GM13976 (cell line): ENCODE data around the gene MDH1B.

Experiments used
- DNase-seq: peaks from one replicate; pipeline ENCODE4 v3.0.0; 2012; ENCODE audit warnings: low spot score
- in situ Hi-C: fragments of 300-500 bp; cut with MboI; formaldehyde crosslinking; loops from one replicate; pipeline ENCODE4 v1.12.0; 2022; ENCODE audit warnings: low sequenced_read_pairs, mixed read lengths, inconsistent platforms; ENCODE audit not compliant: unreplicated experiment
- TF ChIP-seq, protein P1 (sequence below): IDR thresholded peaks from 2 replicates; pipeline ENCODE4 v1.5.1; 2012; ENCODE audit warnings: borderline replicate concordance, mild to moderate bottlenecking; ENCODE audit not compliant: insufficient read depth; ENCODE audit errors: extremely low read depth, missing control alignments, control extremely low read depth

Gene MDH1B

DNA sequence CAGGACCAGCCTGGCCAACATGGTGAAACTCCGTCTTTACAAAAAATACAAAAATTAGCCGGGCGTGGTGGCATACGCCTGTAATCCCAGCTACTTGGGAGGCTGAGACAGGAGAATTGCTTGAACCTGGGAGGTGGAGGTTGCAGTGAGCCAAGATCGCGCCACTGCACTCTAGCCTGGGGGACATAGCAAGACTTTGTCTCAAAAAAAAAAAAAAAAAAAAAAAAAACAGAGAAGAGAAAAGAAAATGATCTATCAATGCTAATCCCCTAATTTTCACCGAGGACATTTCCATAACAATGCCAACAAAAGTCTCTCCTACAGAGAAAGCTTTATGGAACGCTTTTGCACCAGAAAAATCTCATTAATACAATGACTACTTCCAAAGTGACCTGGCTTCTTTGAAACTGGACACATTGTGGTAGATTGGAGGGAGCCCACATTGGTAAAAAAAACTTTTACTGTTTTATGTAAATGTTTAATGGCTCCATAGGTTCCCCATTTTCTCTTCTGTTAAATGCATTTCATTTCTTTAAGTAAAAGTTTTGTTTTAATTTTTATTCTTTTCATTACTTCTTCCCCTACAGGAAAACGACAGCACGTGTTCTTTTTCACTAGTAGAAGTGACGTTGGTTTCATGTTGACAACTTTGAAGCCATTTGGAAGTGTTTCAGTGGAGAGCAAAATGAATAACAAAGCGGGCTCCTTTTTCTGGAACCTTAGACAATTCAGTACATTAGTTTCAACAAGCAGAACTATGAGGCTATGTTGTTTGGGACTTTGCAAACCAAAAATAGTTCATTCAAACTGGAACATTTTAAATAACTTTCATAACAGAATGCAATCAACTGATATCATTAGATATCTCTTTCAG lies 1.2 kb upstream of the MDH1B start:
- in situ Hi-C loops = no loop called here
- DNase-seq = no peak
- TF ChIP-seq, protein P1, sequence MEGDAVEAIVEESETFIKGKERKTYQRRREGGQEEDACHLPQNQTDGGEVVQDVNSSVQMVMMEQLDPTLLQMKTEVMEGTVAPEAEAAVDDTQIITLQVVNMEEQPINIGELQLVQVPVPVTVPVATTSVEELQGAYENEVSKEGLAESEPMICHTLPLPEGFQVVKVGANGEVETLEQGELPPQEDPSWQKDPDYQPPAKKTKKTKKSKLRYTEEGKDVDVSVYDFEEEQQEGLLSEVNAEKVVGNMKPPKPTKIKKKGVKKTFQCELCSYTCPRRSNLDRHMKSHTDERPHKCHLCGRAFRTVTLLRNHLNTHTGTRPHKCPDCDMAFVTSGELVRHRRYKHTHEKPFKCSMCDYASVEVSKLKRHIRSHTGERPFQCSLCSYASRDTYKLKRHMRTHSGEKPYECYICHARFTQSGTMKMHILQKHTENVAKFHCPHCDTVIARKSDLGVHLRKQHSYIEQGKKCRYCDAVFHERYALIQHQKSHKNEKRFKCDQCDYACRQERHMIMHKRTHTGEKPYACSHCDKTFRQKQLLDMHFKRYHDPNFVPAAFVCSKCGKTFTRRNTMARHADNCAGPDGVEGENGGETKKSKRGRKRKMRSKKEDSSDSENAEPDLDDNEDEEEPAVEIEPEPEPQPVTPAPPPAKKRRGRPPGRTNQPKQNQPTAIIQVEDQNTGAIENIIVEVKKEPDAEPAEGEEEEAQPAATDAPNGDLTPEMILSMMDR = no peak

DNA sequence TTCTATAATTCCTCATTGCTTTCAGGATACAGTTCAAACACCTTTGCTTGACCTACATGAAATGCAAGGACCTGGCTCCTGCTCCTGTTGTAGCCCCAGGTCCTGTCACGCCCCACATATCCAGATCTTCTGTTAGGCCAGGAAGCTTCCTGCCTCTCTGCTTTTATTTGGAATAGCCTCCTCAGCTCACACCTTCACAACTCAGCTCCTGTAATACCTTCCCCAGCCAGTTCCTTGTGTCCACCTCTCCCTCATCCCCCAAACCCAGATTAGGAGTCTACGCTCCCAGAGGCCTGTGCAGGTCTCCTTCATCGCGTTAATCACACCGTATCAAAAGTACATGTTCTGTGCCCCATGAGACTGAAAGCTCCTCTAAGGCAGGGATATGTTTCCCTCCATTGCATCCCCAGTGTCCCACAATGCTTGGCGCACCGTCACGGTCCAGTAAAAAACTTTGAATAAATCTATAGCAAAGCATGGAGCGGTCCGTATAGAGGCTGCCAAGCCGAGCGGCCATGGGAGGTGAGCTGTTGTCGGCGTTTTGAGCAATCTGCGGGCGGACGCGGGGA lies 371 bp downstream of the MDH1B start:
- TF ChIP-seq, protein P1 = no peak
- in situ Hi-C loops = no loop called here
- no peak for DNase-seq

- TF ChIP-seq, protein P1 = no peak
- no peak for DNase-seq
- in situ Hi-C loops = no loop called here
Observed at GRCh38 chr2:206756816-206757215, 8.3 kb downstream of the MDH1B start.

GRCh38 chr2:206740800-206741199 lies 24.3 kb downstream of the MDH1B start:
- in situ Hi-C loops = no loop called here
- DNase-seq = no peak
- TF ChIP-seq, protein P1 = no peak

- no peak for DNase-seq
- TF ChIP-seq, protein P1 = no peak
- in situ Hi-C loops = no loop called here
Observed at GRCh38 chr2:206739271-206739670, 25.9 kb downstream of the MDH1B start.

GRCh38 chr2:206736935-206737334 lies 28.2 kb downstream of the MDH1B start:
- TF ChIP-seq, protein P1 = no peak
- DNase-seq = no peak
- in situ Hi-C loops = no loop called here

DNA sequence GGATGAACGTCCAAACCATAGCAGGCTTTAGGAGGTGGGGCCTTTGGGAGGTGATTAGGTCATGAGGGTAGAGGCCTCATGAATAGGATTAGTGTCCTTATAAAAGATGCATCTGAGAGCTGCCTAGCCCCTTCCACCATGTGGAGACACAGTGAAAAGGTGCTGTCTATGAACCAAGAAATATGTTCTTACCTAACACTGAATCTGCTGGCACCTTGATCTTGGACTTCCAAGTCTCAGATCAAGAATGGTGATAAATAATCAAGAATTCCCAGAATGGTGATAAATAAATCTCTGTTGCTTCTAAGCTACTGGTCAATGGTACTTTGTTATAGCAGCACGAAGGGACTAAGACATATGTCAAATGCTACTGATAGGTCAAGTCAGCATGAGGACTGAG lies 31.8 kb downstream of the MDH1B start:
- in situ Hi-C loops = no loop called here
- TF ChIP-seq, protein P1 = no peak
- no peak for DNase-seq
